ENCODE measurements around the gene ZNF524. TPM values are rescaled to one million over a fixed set of nuclear protein-coding genes. Genes with fewer than 3 reads are reported as not detected.

The ZNF524 gene
- total RNA-seq, 2 donors from 2014 or later: 5.0 to 5.8 TPM

DNA sequence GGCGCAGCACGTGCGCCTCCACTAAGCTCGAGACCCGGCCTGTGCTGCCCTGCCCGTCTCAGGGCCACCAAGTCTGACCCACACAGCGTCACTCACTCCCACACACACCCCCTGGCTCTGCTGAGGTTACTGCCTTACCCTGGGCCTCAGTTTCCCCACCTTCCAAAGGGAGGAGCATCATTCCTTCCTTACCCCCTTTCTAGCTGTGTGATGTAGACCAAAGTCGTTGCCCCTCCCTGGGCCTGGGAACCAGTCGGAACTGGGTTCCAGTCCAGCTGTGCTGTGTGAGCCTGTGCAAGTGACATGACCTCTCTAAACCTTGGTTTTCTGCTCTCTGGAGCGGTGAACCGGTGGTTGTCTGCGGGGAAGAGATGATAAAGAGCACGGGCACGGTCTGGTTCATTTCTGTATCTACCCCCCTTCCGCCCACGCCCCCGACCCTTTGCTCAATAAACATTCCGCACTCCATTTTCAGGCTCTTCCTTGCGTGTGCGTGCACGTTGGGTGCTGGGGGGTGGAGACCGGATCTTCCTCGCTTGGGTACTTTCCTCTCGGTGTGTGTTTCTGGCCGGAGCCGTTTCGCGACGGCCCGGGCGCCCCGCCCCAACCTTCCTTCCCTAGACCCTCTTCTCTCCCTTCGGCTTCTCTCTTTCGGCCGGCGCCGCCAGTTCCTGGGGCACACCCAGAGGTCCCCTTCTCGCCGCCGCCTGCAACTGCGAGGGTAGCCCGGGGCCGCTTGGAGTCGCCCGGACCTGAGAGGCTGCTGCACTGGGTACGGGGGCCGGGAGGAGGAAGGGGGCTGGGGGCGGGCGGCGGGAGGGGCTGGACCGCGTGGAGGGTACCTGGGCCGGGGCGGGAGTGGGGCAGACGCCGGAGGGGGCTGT is 43.2 kb downstream of the ZNF524 start, which contains the start of gene ZNF581:
TSS of gene ZNF581 (plus strand) at position 647 of the 884 bp plus-strand sequence. CDS start 923 bp downstream, outside the sequence.
- Histone ChIP-seq H3K9me3 (ENCODE audit: control insufficient read depth, low read length) (no peaks in the 10 kb centered on the region), H3K27me3 (ENCODE audit: control insufficient read depth, insufficient read depth, low read length, poor library complexity, severe bottlenecking) (no peaks in the 10 kb centered on the region), H3K9ac (ENCODE audit: extremely low read depth, low read length, poor library complexity, severe bottlenecking) (peak within 1 kb of the TSS; percentile 63), H3K27ac (ENCODE audit: low read depth, low read length) (no peak within 1 kb of the TSS), H3K4me3 (ENCODE audit: low read length) (peak within 1 kb of the TSS; percentile 92), H3K36me3 (ENCODE audit: control insufficient read depth, insufficient read depth, low read length) (peaks cover 14% of the 10 kb centered on the region), H3K4me1 (ENCODE audit: control insufficient read depth, insufficient read depth, low read length) (peaks cover 13% of the 10 kb centered on the region)
- Mint-ChIP-seq H3K36me3 (ENCODE audit: low read depth) (peaks cover 26% of the 10 kb centered on the region), H3K9me3 (peaks cover 3% of the 10 kb centered on the region), H3K4me3 (peak within 1 kb of the TSS; percentile 90), H3K27ac (peak within 1 kb of the TSS; percentile 88), H3K27me3 (ENCODE audit: insufficient read depth) (no peaks in the 10 kb centered on the region), H3K4me1 (peaks cover 19% of the 10 kb centered on the region)
- 1% methylated on average over 20 to 46 of the region's 56 CpGs for WGBS, 2 experiments (ENCODE audit: insufficient coverage in 1 of 2, insufficient read length in 1 of 2)
- TF ChIP-seq, protein P1, sequence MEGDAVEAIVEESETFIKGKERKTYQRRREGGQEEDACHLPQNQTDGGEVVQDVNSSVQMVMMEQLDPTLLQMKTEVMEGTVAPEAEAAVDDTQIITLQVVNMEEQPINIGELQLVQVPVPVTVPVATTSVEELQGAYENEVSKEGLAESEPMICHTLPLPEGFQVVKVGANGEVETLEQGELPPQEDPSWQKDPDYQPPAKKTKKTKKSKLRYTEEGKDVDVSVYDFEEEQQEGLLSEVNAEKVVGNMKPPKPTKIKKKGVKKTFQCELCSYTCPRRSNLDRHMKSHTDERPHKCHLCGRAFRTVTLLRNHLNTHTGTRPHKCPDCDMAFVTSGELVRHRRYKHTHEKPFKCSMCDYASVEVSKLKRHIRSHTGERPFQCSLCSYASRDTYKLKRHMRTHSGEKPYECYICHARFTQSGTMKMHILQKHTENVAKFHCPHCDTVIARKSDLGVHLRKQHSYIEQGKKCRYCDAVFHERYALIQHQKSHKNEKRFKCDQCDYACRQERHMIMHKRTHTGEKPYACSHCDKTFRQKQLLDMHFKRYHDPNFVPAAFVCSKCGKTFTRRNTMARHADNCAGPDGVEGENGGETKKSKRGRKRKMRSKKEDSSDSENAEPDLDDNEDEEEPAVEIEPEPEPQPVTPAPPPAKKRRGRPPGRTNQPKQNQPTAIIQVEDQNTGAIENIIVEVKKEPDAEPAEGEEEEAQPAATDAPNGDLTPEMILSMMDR (conservative IDR thresholded peaks at IDR 0.05): no peak
- DNase-seq: peak; percentile 89

DNA sequence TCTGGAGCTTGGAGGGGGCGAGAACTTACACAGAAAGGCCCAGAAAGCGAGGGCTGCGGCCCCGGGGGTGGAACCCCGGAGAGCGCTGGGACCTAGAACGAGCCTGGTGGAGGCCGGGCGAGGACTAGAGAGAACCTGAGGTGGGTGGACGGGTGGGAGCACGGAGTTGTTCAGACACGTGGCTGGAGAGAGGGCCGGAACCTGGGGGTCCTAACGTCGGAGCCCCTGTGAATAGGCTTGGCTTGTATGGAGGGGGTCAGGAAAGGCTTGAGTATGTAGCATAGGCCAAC is 43.7 kb downstream of the ZNF524 start:
- TF ChIP-seq, protein P1 (conservative IDR thresholded peaks at IDR 0.05): no peak
- Mint-ChIP-seq H3K27me3 (ENCODE audit: insufficient read depth) (no peaks in the 10 kb centered on the region), H3K4me1 (peaks cover 19% of the 10 kb centered on the region), H3K27ac (peak overlapping the region; percentile 82), H3K4me3 (peak overlapping the region; percentile 90), H3K36me3 (ENCODE audit: low read depth) (peaks cover 22% of the 10 kb centered on the region), H3K9me3 (peaks cover 3% of the 10 kb centered on the region)
- Histone ChIP-seq H3K27ac (ENCODE audit: low read depth, low read length) (no peak overlapping the region), H3K4me1 (ENCODE audit: control insufficient read depth, insufficient read depth, low read length) (peaks cover 13% of the 10 kb centered on the region), H3K9ac (ENCODE audit: extremely low read depth, low read length, poor library complexity, severe bottlenecking) (peak overlapping the region; percentile 63), H3K36me3 (ENCODE audit: control insufficient read depth, insufficient read depth, low read length) (peaks cover 10% of the 10 kb centered on the region), H3K27me3 (ENCODE audit: control insufficient read depth, insufficient read depth, low read length, poor library complexity, severe bottlenecking) (no peaks in the 10 kb centered on the region), H3K9me3 (ENCODE audit: control insufficient read depth, low read length) (no peaks in the 10 kb centered on the region), H3K4me3 (ENCODE audit: low read length) (peak overlapping the region; percentile 92)
- WGBS, 2 experiments (ENCODE audit: insufficient coverage in 1 of 2, insufficient read length in 1 of 2): 0 to 1% methylated on average over 6 to 15 of the region's 15 CpGs
- no peak for DNase-seq

DNA sequence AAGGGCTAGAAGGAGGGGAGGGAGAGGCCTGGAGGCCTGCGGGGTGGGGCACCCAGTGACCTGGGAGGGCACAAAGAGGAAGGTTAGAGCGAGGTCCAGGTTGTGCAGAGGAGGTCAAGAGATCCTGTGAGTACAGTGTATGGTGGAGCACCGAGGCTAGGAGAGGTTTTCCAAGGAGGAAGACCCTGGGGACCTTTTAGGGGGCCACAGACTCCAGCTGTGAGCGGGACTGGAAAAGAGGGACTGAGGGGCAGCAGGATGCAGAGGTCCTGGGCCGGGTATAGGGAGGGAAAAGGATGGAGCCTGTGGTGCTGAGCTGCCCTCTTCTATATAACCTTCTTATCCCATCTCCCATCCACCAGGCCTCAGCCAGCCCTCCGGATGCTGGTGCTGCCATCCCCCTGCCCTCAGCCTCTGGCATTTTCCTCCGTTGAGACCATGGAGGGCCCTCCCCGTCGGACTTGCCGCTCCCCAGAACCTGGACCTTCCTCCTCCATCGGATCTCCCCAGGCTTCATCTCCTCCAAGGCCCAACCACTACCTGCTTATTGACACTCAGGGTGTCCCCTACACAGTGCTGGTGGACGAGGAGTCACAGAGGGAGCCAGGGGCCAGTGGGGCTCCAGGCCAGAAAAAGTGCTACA is 44.2 kb downstream of the ZNF524 start:
- Mint-ChIP-seq H3K9me3 (no peaks in the 10 kb centered on the region), H3K36me3 (ENCODE audit: low read depth) (peaks cover 18% of the 10 kb centered on the region), H3K27ac (peak overlapping the region; percentile 82), H3K4me1 (peaks cover 19% of the 10 kb centered on the region), H3K4me3 (peak overlapping the region; percentile 90), H3K27me3 (ENCODE audit: insufficient read depth) (no peaks in the 10 kb centered on the region)
- H3K4me1 ChIP-seq (ENCODE audit: control insufficient read depth, insufficient read depth, low read length): peaks cover 13% of the 10 kb centered on the region
- no peak for DNase-seq
- peaks cover 10% of the 10 kb centered on the region for H3K36me3 ChIP-seq (ENCODE audit: control insufficient read depth, insufficient read depth, low read length)
- no peaks in the 10 kb centered on the region for H3K9me3 ChIP-seq (ENCODE audit: control insufficient read depth, low read length)
- H3K27me3 ChIP-seq (ENCODE audit: control insufficient read depth, insufficient read depth, low read length, poor library complexity, severe bottlenecking): no peaks in the 10 kb centered on the region
- peak overlapping the region; percentile 63 for H3K9ac ChIP-seq (ENCODE audit: extremely low read depth, low read length, poor library complexity, severe bottlenecking)
- H3K4me3 ChIP-seq (ENCODE audit: low read length): peak overlapping the region; percentile 92
- WGBS, 2 experiments (ENCODE audit: insufficient coverage in 1 of 2, insufficient read length in 1 of 2): 58 to 61% methylated on average over 6 to 11 of the region's 12 CpGs
- H3K27ac ChIP-seq (ENCODE audit: low read depth, low read length): no peak overlapping the region
- TF ChIP-seq, protein P1 (conservative IDR thresholded peaks at IDR 0.05): no peak

All from endodermal cell (in vitro differentiated cells).